ENCODE results near the gene MARCHF3.
A peak's percentile ranks its signal among the peaks of the same experiment; 100 is the strongest.
"Not testable (repeated sequence)": the region's sequence is repeated elsewhere in the genome, so short reads cannot be mapped to it uniquely, and the experiment has no call there.

MARCHF3 gene

GRCh38 chr5:127008300-127008975 lies 21.9 kb downstream of the MARCHF3 start:
- Histone ChIP-seq H3K4me1 (ENCODE audit: control insufficient read depth in 1 of 2, insufficient read depth in 2 of 2, low read length in 2 of 2) (peaks cover 4 to 10% of the 10 kb centered on the region in 2 donors), H3K4me3 (ENCODE audit: low read depth in 1 of 2, low read length in 2 of 2) (no peak overlapping the region), H3K27ac (ENCODE audit: low read length) (no peak overlapping the region), H3K9me3 (ENCODE audit: control insufficient read depth in 1 of 2, low read length in 2 of 2) (no peaks in the 10 kb centered on the region), H3K27me3 (ENCODE audit: low read depth, low read length) (no peaks in the 10 kb centered on the region), H3K36me3 (ENCODE audit: control insufficient read depth in 1 of 2, insufficient read depth in 2 of 2, low read length in 2 of 2) (no peaks in the 10 kb centered on the region)

GRCh38 chr5:127007522-127007921 lies 22.8 kb downstream of the MARCHF3 start:
- H3K4me1 ChIP-seq (ENCODE audit: control insufficient read depth in 1 of 2, insufficient read depth in 2 of 2, low read length in 2 of 2): peaks cover 1 to 14% of the 10 kb centered on the region in 2 donors
- H3K27ac ChIP-seq (ENCODE audit: low read length): no peak overlapping the region
- H3K36me3 ChIP-seq (ENCODE audit: control insufficient read depth in 1 of 2, insufficient read depth in 2 of 2, low read length in 2 of 2): no peaks in the 10 kb centered on the region
- no peaks in the 10 kb centered on the region for H3K9me3 ChIP-seq (ENCODE audit: control insufficient read depth in 1 of 2, low read length in 2 of 2)
- H3K4me3 ChIP-seq (ENCODE audit: low read depth in 1 of 2, low read length in 2 of 2): no peak overlapping the region
- no peaks in the 10 kb centered on the region for H3K27me3 ChIP-seq (ENCODE audit: low read depth, low read length)

- Histone ChIP-seq H3K27ac (ENCODE audit: low read length) (no peak overlapping the region), H3K9me3 (ENCODE audit: control insufficient read depth in 1 of 2, low read length in 2 of 2) (no peaks in the 10 kb centered on the region), H3K36me3 (ENCODE audit: control insufficient read depth in 1 of 2, insufficient read depth in 2 of 2, low read length in 2 of 2) (no peaks in the 10 kb centered on the region), H3K27me3 (ENCODE audit: low read depth, low read length) (no peaks in the 10 kb centered on the region), H3K4me3 (ENCODE audit: low read depth in 1 of 2, low read length in 2 of 2) (no peak overlapping the region), H3K4me1 (ENCODE audit: control insufficient read depth in 1 of 2, insufficient read depth in 2 of 2, low read length in 2 of 2) (peaks cover 0 to 15% of the 10 kb centered on the region in 2 donors)
Observed at GRCh38 chr5:127006744-127007143, 23.6 kb downstream of the MARCHF3 start.

GRCh38 chr5:127005282-127005681 lies 25.1 kb downstream of the MARCHF3 start:
- H3K4me3 ChIP-seq (ENCODE audit: low read depth in 1 of 2, low read length in 2 of 2); H3K27ac ChIP-seq (ENCODE audit: low read length); H3K9me3 ChIP-seq (ENCODE audit: control insufficient read depth in 1 of 2, low read length in 2 of 2); H3K27me3 ChIP-seq (ENCODE audit: low read depth, low read length); H3K36me3 ChIP-seq (ENCODE audit: control insufficient read depth in 1 of 2, insufficient read depth in 2 of 2, low read length in 2 of 2); H3K4me1 ChIP-seq (ENCODE audit: control insufficient read depth in 1 of 2, insufficient read depth in 2 of 2, low read length in 2 of 2): not testable (repeated sequence)

GRCh38 chr5:127004721-127005120 lies 25.6 kb downstream of the MARCHF3 start:
- no peak overlapping the region for H3K27ac ChIP-seq (ENCODE audit: low read length)
- H3K4me1 ChIP-seq (ENCODE audit: control insufficient read depth in 1 of 2, insufficient read depth in 2 of 2, low read length in 2 of 2): peaks cover 0 to 6% of the 10 kb centered on the region in 2 donors
- H3K27me3 ChIP-seq (ENCODE audit: low read depth, low read length): no peaks in the 10 kb centered on the region
- H3K4me3 ChIP-seq (ENCODE audit: low read depth in 1 of 2, low read length in 2 of 2): no peak overlapping the region
- no peaks in the 10 kb centered on the region for H3K36me3 ChIP-seq (ENCODE audit: control insufficient read depth in 1 of 2, insufficient read depth in 2 of 2, low read length in 2 of 2)
- no peaks in the 10 kb centered on the region for H3K9me3 ChIP-seq (ENCODE audit: control insufficient read depth in 1 of 2, low read length in 2 of 2)

- no peaks in the 10 kb centered on the region for H3K36me3 ChIP-seq (ENCODE audit: control insufficient read depth in 1 of 2, insufficient read depth in 2 of 2, low read length in 2 of 2)
- peaks cover 0 to 6% of the 10 kb centered on the region in 2 donors for H3K4me1 ChIP-seq (ENCODE audit: control insufficient read depth in 1 of 2, insufficient read depth in 2 of 2, low read length in 2 of 2)
- H3K27me3 ChIP-seq (ENCODE audit: low read depth, low read length): no peaks in the 10 kb centered on the region
- no peaks in the 10 kb centered on the region for H3K9me3 ChIP-seq (ENCODE audit: control insufficient read depth in 1 of 2, low read length in 2 of 2)
- peak overlapping the region; percentile 49 for H3K27ac ChIP-seq (ENCODE audit: low read length)
- no peak overlapping the region for H3K4me3 ChIP-seq (ENCODE audit: low read depth in 1 of 2, low read length in 2 of 2)
Observed at GRCh38 chr5:127003798-127004495, 26.4 kb downstream of the MARCHF3 start.

GRCh38 chr5:127002390-127002789 lies 28.0 kb downstream of the MARCHF3 start:
- no peak overlapping the region for H3K27ac ChIP-seq (ENCODE audit: low read length)
- no peak overlapping the region for H3K4me3 ChIP-seq (ENCODE audit: low read depth in 1 of 2, low read length in 2 of 2)
- H3K4me1 ChIP-seq (ENCODE audit: control insufficient read depth in 1 of 2, insufficient read depth in 2 of 2, low read length in 2 of 2): peaks cover 0 to 6% of the 10 kb centered on the region in 2 donors
- H3K27me3 ChIP-seq (ENCODE audit: low read depth, low read length): no peaks in the 10 kb centered on the region
- H3K36me3 ChIP-seq (ENCODE audit: control insufficient read depth in 1 of 2, insufficient read depth in 2 of 2, low read length in 2 of 2): no peaks in the 10 kb centered on the region
- H3K9me3 ChIP-seq (ENCODE audit: control insufficient read depth in 1 of 2, low read length in 2 of 2): no peaks in the 10 kb centered on the region

GRCh38 chr5:127001621-127002296 lies 28.6 kb downstream of the MARCHF3 start:
- Histone ChIP-seq H3K27me3 (ENCODE audit: low read depth, low read length) (no peaks in the 10 kb centered on the region), H3K4me1 (ENCODE audit: control insufficient read depth in 1 of 2, insufficient read depth in 2 of 2, low read length in 2 of 2) (peaks cover 0 to 6% of the 10 kb centered on the region in 2 donors), H3K36me3 (ENCODE audit: control insufficient read depth in 1 of 2, insufficient read depth in 2 of 2, low read length in 2 of 2) (no peaks in the 10 kb centered on the region), H3K9me3 (ENCODE audit: control insufficient read depth in 1 of 2, low read length in 2 of 2) (no peaks in the 10 kb centered on the region), H3K27ac (ENCODE audit: low read length) (no peak overlapping the region), H3K4me3 (ENCODE audit: low read depth in 1 of 2, low read length in 2 of 2) (no peak overlapping the region)

GRCh38 chr5:126998895-126999570 lies 31.3 kb downstream of the MARCHF3 start:
- Histone ChIP-seq H3K9me3 (ENCODE audit: control insufficient read depth in 1 of 2, low read length in 2 of 2) (no peaks in the 10 kb centered on the region), H3K36me3 (ENCODE audit: control insufficient read depth in 1 of 2, insufficient read depth in 2 of 2, low read length in 2 of 2) (no peaks in the 10 kb centered on the region), H3K27me3 (ENCODE audit: low read depth, low read length) (no peaks in the 10 kb centered on the region), H3K27ac (ENCODE audit: low read length) (no peak overlapping the region), H3K4me1 (ENCODE audit: control insufficient read depth in 1 of 2, insufficient read depth in 2 of 2, low read length in 2 of 2) (peaks cover 0 to 6% of the 10 kb centered on the region in 2 donors), H3K4me3 (ENCODE audit: low read depth in 1 of 2, low read length in 2 of 2) (no peak overlapping the region)

- peaks cover 0 to 6% of the 10 kb centered on the region in 2 donors for H3K4me1 ChIP-seq (ENCODE audit: control insufficient read depth in 1 of 2, insufficient read depth in 2 of 2, low read length in 2 of 2)
Observed at GRCh38 chr5:126998201-126998631, 32.1 kb downstream of the MARCHF3 start.

GRCh38 chr5:126995689-126996088 lies 34.7 kb downstream of the MARCHF3 start:
- Histone ChIP-seq H3K9me3 (ENCODE audit: control insufficient read depth in 1 of 2, low read length in 2 of 2) (no peaks in the 10 kb centered on the region), H3K27me3 (ENCODE audit: low read depth, low read length) (no peaks in the 10 kb centered on the region), H3K4me3 (ENCODE audit: low read depth in 1 of 2, low read length in 2 of 2) (no peak overlapping the region), H3K4me1 (ENCODE audit: control insufficient read depth in 1 of 2, insufficient read depth in 2 of 2, low read length in 2 of 2) (no peaks in the 10 kb centered on the region), H3K27ac (ENCODE audit: low read length) (no peak overlapping the region), H3K36me3 (ENCODE audit: control insufficient read depth in 1 of 2, insufficient read depth in 2 of 2, low read length in 2 of 2) (no peaks in the 10 kb centered on the region)

More at GRCh38 chr5:126998201-126998631, 32.1 kb downstream of the MARCHF3 start:
- Histone ChIP-seq H3K36me3 (ENCODE audit: control insufficient read depth in 1 of 2, insufficient read depth in 2 of 2, low read length in 2 of 2) (no peaks in the 10 kb centered on the region), H3K4me3 (ENCODE audit: low read depth in 1 of 2, low read length in 2 of 2) (no peak overlapping the region), H3K27ac (ENCODE audit: low read length) (no peak overlapping the region), H3K27me3 (ENCODE audit: low read depth, low read length) (no peaks in the 10 kb centered on the region), H3K9me3 (ENCODE audit: control insufficient read depth in 1 of 2, low read length in 2 of 2) (no peaks in the 10 kb centered on the region)
